ENCODE results near the gene EFNA5.

EFNA5 gene

GRCh38 chr5:107670932-107671741 is at the start of gene EFNA5:
TSS of gene EFNA5 (minus strand) at chr5:107670937.
- DNase-seq (ENCODE audit: low read depth in 2 of 3, low spot score in 1 of 3) = no peak

GRCh38 chr5:107719034-107719606 is 48.4 kb upstream of the EFNA5 start:
- DNase-seq (ENCODE audit: low read depth in 2 of 3, low spot score in 1 of 3) = no peak

DNA sequence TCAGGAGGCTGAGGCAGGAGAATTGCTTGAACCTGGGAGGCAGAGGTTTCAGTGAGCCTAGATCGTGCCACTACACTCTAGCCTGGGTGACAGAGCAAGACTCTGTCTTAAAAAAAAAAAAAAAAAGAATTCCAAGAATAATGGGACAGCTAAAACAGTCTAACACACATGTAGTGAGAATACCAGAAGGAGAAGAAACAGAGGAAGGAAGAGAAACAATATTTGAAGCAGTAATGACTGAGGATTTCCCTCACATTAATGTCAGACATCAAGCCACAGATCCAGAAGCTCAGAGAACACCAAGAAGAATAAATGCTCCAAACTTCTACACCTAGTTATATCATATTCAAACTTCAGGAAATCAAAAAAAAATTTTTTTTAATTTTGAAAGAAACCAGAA is 47.1 kb upstream of the EFNA5 start:
- no peak for DNase-seq (ENCODE audit: low read depth in 2 of 3, low spot score in 1 of 3)

DNA sequence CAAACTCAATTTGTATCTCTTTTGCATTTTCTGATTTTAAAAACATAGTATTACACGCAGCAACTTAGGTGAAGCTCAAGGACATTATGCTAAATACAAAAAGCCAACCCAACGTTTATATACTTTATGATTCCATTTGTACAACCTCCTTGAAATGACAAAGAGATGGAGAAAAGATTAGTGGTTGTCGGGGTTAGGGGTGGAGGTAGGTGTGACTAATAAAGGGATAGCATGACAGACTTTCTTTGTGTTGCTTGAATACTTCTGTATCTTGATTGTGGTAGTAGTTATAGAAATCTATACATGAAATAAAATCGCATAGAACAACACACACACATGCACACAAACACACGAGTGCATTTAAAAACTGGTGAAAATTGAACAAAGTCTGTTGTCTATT is 42.5 kb upstream of the EFNA5 start:
- no peak for DNase-seq (ENCODE audit: low read depth in 2 of 3, low spot score in 1 of 3)

DNA sequence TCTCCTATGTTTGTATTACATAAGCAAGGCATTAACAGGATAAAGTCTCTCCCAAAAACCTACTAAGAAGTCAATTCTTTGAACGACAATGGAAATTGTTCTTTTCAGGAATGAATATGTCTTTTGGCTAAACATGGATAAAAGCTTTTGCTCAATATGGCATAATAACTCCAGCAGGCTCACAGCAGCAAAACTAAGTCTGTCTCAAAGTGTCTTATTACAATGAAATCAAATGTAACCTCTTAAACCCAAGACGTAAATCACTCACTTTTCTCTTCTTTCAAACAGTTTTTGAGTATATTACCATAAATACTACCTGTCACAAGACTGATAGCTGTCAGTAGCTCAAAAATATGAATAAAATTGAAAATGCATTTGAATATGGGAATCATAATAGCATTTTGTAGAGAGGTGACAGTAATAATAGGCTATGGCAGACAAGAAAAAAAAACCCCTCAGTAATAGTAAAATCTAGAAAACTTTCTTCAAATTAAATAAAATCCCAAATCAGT is 41.7 kb upstream of the EFNA5 start:
- no peak for DNase-seq (ENCODE audit: low read depth in 2 of 3, low spot score in 1 of 3)

DNA sequence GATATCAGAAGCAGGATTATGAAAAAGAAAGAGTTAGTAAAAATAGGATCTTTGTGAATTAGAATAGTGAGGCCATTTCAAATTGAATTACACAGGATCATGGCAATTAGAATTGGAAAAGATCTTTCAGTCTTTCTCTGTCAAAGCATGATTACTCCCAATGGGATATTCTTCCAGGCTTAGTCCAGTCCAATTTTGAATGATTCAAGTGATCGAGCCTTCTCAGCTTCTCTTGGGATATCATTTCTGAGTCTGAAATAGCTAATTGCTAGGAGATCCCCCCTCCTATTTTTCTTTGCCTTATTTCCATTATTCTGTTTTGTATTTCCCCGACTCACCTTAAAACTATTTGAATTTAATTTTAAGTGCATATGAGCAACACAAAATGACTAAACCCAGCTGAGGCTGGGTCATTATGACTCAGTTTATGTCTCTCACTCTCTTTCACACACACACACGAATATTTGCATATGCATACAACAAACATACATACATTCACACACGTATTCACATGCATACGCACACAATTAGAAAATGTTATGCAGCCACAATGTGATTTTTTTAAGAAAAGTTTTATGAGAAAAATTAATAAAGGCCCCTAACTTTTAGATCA is 34.8 kb upstream of the EFNA5 start:
- DNase-seq (ENCODE audit: low read depth in 2 of 3, low spot score in 1 of 3) = no peak

DNA sequence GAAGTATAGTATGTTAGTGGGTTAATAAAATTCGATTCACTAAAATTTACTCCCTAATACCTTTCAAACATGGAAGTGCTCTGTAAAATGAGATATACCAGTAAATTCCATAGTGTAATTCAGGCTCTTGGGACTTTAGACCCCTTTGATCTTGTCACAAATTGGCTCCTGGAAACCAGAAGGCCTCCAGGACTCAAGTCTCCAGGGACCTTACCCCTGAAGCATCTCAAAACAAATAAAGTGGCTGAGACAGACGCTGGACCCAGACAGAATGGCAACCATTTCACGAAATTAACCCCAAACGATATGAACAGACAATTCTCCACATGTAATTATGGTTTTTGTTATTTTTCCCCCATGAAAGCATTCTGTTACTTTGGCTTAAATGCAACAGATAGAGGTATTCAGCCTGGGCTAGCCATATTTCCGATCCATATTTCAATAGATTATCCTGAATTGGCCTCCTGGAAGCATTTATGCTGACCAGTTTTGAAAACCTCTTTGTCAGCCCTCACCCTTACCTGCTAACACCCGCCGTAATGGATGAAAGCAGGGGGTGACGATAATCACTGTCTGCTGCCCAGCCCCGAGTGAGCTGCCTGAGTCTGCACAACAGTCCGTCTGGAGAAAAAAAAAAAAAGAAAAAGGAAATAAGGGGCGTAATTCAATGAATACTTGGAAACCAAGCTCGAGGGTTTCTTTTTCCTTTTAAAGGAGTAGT is 34.1 kb upstream of the EFNA5 start:
- DNase-seq (ENCODE audit: low read depth in 2 of 3, low spot score in 1 of 3) = no peak

- no peak for DNase-seq (ENCODE audit: low read depth in 2 of 3, low spot score in 1 of 3)
Observed at GRCh38 chr5:107700481-107700880, 29.7 kb upstream of the EFNA5 start.

DNA sequence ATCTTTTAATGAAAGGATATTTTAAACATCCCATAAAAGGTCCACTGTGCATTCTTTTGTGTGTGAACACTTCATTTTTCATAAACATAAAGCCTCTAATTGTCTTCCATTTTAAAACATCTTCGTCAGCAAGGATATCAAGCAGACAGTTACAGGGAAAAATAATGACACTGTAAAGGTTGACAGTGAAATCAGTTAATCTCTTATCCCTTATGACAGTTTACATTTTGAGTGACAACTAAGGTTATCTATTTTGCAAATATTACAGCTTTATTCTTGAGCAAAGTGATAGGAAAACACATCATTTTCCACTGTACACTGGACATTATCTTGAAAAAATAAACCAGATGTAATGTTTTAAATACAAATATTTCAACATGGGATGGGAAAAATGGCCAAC is 28.7 kb upstream of the EFNA5 start:
- DNase-seq (ENCODE audit: low read depth in 2 of 3, low spot score in 1 of 3) = no peak

GRCh38 chr5:107698286-107698685 is 27.5 kb upstream of the EFNA5 start:
- no peak for DNase-seq (ENCODE audit: low read depth in 2 of 3, low spot score in 1 of 3)

DNA sequence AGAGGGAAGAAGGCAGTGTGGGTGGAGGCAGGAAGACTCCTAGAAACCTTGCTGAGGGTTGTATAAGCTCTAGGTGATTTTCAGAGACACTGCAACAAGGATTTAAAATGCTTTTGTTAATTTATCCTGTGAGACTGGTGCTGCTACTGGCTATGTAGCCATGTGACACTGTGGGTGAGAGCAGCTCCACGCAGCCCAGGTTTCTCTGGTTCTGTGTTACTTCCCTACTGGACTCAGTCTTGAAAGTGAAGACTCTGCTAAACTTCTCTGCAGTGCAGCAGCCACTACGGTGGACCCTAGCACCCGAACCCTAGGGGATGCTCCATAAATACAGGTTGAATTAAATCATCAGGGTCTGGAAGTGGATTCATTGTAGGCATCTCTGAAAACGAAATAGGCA is 25.8 kb upstream of the EFNA5 start:
- DNase-seq (ENCODE audit: low read depth in 2 of 3, low spot score in 1 of 3) = no peak

- DNase-seq (ENCODE audit: low read depth in 2 of 3, low spot score in 1 of 3) = no peak
Observed at GRCh38 chr5:107696080-107696479, 25.3 kb upstream of the EFNA5 start.

- no peak for DNase-seq (ENCODE audit: low read depth in 2 of 3, low spot score in 1 of 3)
Observed at GRCh38 chr5:107687937-107688336, 17.2 kb upstream of the EFNA5 start.

DNA sequence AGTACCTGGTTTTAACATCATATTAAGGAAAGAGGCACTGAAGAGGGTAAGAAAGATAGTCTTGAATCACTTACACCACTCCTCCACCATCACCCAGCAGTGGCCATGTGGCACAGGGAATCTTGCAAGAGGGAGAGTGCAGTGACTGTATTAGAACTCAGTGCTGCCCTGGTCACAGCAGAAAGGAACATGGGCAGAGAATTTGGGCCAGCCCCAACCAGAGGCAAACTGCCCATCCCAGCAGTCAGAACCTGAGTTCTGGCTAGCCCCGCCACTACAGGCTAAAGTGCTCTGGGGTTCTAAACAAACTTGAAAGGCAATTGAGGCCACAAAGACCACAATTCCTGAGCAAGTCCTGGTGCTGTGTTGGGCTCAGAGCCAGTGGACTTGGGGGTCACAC is 16.7 kb upstream of the EFNA5 start:
- no peak for DNase-seq (ENCODE audit: low read depth in 2 of 3, low spot score in 1 of 3)

DNA sequence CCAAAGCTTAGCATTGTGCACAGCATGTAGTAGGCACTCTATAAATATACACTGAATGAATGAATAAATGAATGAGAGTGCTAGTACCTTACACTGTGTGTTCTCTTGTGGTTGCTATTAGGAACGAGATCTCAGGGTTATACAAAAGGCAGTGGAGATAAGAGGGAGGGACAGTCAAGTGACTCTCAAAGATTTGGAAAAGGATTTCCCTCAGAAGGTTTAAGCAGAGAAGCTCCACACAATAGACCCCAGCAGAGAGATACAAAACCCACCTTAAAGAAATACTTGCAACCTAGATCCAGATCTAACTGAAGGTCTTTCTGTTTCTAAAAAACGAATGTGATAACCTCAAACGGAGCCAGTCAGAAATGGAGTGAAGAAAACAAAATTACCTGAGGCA is 11.8 kb upstream of the EFNA5 start:
- no peak for DNase-seq (ENCODE audit: low read depth in 2 of 3, low spot score in 1 of 3)

GRCh38 chr5:107680799-107681198 is 10.1 kb upstream of the EFNA5 start:
- no peak for DNase-seq (ENCODE audit: low read depth in 2 of 3, low spot score in 1 of 3)

- no peak for DNase-seq (ENCODE audit: low read depth in 2 of 3, low spot score in 1 of 3)
Observed at GRCh38 chr5:107680099-107680498, 9.4 kb upstream of the EFNA5 start.

- DNase-seq (ENCODE audit: low read depth in 2 of 3, low spot score in 1 of 3) = no peak
Observed at GRCh38 chr5:107676702-107677101, 6.0 kb upstream of the EFNA5 start.

DNA sequence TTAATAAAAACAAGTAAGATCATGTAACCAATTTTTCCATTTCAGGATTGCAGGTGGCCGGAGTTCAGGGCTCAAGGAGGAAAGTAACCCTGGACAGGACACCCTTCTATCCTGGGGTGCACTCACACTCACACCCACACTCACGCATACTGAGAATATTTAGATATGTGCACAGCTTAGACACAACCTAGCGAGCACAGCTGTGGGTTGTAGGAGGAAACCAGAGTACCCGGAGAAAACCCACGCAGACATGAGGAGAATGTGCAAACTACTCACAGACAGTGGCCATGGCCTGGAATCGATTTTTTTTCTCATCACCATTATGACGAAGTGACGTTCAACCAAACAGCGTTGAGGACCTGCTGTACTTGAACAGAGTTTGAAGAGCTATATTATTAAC is 4.5 kb upstream of the EFNA5 start:
- DNase-seq (ENCODE audit: low read depth in 2 of 3, low spot score in 1 of 3) = no peak

DNA sequence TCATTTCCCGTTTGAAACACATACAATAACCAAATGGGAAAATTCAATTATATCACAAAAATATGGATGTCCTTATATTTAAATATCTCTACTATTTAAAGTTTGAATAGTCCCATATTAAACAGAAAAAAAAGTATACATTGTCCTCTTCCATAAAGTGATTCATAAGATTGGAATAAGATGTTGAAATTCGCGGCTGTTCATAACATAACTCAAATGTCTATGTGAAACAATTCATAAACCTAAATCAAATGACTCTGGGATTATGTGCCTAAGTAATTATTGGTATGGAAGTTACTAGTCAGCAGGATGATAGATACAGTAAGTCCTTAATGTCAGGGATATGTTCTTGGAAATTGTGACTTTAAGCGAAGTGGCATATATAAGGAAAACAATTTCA is 3.9 kb upstream of the EFNA5 start:
- DNase-seq (ENCODE audit: low read depth in 2 of 3, low spot score in 1 of 3) = no peak

- DNase-seq (ENCODE audit: low read depth in 2 of 3, low spot score in 1 of 3) = peak; percentile 69 to 80 (median 74)
Observed at GRCh38 chr5:107673368-107674136, 2.8 kb upstream of the EFNA5 start.
